HEK293T (cell line): ENCODE data around the gene MTREX.

Experiments
- CTCF ChIA-PET: fragments of 350-600 bp; formaldehyde crosslinking; extraction: SDS; loops from one replicate; lab custom pipeline; 2021; ENCODE audit warnings: antibody characterized with exemption, inconsistent platforms; lab: Yijun Ruan, JAX
- POLR2A ChIA-PET: fragments of 350-600 bp; formaldehyde crosslinking; extraction: SDS; loops from one replicate; lab custom pipeline; 2020; ENCODE audit warnings: antibody characterized with exemption, inconsistent platforms; lab: Yijun Ruan, JAX
- DNase-seq: peaks from one replicate; pipeline ENCODE4 v3.0.0; 2012; ENCODE audit warnings: mixed read lengths; ENCODE audit errors: extremely low spot score
- ARNT ChIP-seq: fragments of 450-650 bp; IDR thresholded peaks from 2 replicates; pipeline ENCODE4 v1.6.1; 2017; ENCODE audit warnings: mild to moderate bottlenecking
- BHLHE40 ChIP-seq: fragments of 450-650 bp; IDR thresholded peaks from 2 replicates; pipeline ENCODE4 v1.6.1; 2016; ENCODE audit warnings: mild to moderate bottlenecking, moderate library complexity, borderline replicate concordance
- CTBP1 ChIP-seq: fragments of 450-650 bp; IDR thresholded peaks from 2 replicates; pipeline ENCODE4 v1.6.1; 2016; ENCODE audit warnings: borderline replicate concordance
- ELF4 ChIP-seq: fragments of 450-650 bp; IDR thresholded peaks from 2 replicates; pipeline ENCODE4 v1.6.1; 2017; ENCODE audit warnings: antibody characterized with exemption
- FOXA1 ChIP-seq: fragments of 450-650 bp; IDR thresholded peaks from 2 replicates; pipeline ENCODE4 v1.6.1; 2016; ENCODE audit warnings: mild to moderate bottlenecking
- FOXK2 ChIP-seq: fragments of 450-650 bp; IDR thresholded peaks from 2 replicates; pipeline ENCODE4 v1.6.1; 2016; ENCODE audit warnings: mild to moderate bottlenecking
- FOXM1 ChIP-seq: fragments of 450-650 bp; IDR thresholded peaks from 2 replicates; pipeline ENCODE4 v1.6.1; 2017; ENCODE audit warnings: mild to moderate bottlenecking, borderline replicate concordance
- HDGF ChIP-seq: fragments of 450-650 bp; IDR thresholded peaks from 2 replicates; pipeline ENCODE4 v1.6.1; 2017; ENCODE audit warnings: antibody characterized with exemption, borderline replicate concordance
- L3MBTL2 ChIP-seq: fragments of 450-650 bp; conservative IDR thresholded peaks from 2 replicates; pipeline ENCODE4 v1.6.1; 2016; ENCODE audit warnings: mild to moderate bottlenecking
- LEF1 ChIP-seq: fragments of 450-650 bp; IDR thresholded peaks from 2 replicates; pipeline ENCODE4 v1.6.1; 2017; ENCODE audit warnings: mild to moderate bottlenecking, borderline replicate concordance
- NFRKB ChIP-seq: fragments of 450-650 bp; IDR thresholded peaks from 2 replicates; pipeline ENCODE4 v1.6.1; 2016; ENCODE audit warnings: mild to moderate bottlenecking, moderate library complexity
- PKNOX1 ChIP-seq: fragments of 450-650 bp; IDR thresholded peaks from 2 replicates; pipeline ENCODE4 v1.6.1; 2016
- SP1 ChIP-seq: fragments of 450-650 bp; IDR thresholded peaks from 2 replicates; pipeline ENCODE4 v1.6.1; 2017
- SUZ12 ChIP-seq: fragments of 450-650 bp; IDR thresholded peaks from 2 replicates; pipeline ENCODE4 v1.6.1; 2016; ENCODE audit warnings: mild to moderate bottlenecking
- TARDBP ChIP-seq: fragments of 450-650 bp; IDR thresholded peaks from 2 replicates; pipeline ENCODE4 v1.6.1; 2016
- ZNF384 ChIP-seq: fragments of 450-650 bp; IDR thresholded peaks from 2 replicates; pipeline ENCODE4 v1.6.1; 2016

MTREX gene

GRCh38 chr5:55391707-55392106 lies 83.9 kb downstream of the MTREX start:
- TF ChIP-seq SP1 (no peak), NFRKB (no peak), SUZ12 (no peak), ELF4 (no peak), FOXA1 (no peak), CTBP1 (no peak), TARDBP (no peak), PKNOX1 (no peak), BHLHE40 (no peak), FOXM1 (no peak), LEF1 (no peak), ARNT (no peak), FOXK2 (no peak), ZNF384 (no peak), L3MBTL2 (no peak), HDGF (no peak)
- ChIA-PET POLR2A (no interaction called here), CTCF (no interaction called here)
- DNase-seq = no peak

GRCh38 chr5:55392669-55393068 lies 84.9 kb downstream of the MTREX start:
- no peak for DNase-seq
- no peak for TF ChIP-seq ARNT
- no peak for TF ChIP-seq NFRKB
- POLR2A ChIA-PET = no interaction called here
- CTCF ChIA-PET = no interaction called here

- DNase-seq = no peak
- TF ChIP-seq PKNOX1 (no peak), NFRKB (no peak), L3MBTL2 (no peak), SUZ12 (no peak), FOXA1 (no peak), SP1 (no peak), ELF4 (no peak), CTBP1 (no peak), BHLHE40 (no peak), FOXM1 (no peak), HDGF (no peak), TARDBP (no peak), ZNF384 (no peak), FOXK2 (no peak), ARNT (no peak), LEF1 (no peak)
- ChIA-PET CTCF (no interaction called here), POLR2A (no interaction called here)
Observed at GRCh38 chr5:55393501-55394175, 85.8 kb downstream of the MTREX start.

GRCh38 chr5:55402199-55402598 lies 94.4 kb downstream of the MTREX start:
- ChIA-PET POLR2A (interaction anchor here (1.2 kb wide), 1 partner anchor 34 kb away, joined by 4 read pairs; no protein-coding TSS in a partner anchor), CTCF (interaction anchor here (0.6 kb wide), 1 partner anchor 534 kb away, joined by 3 read pairs; no protein-coding TSS in a partner anchor)
- no peak for TF ChIP-seq PKNOX1
- no peak for TF ChIP-seq FOXA1
- no peak for TF ChIP-seq ARNT
- TF ChIP-seq NFRKB = no peak
- TF ChIP-seq FOXM1 = no peak
- no peak for TF ChIP-seq SUZ12
- TF ChIP-seq CTBP1 = no peak
- TF ChIP-seq ZNF384 = no peak
- no peak for TF ChIP-seq TARDBP
- TF ChIP-seq LEF1 = no peak
- no peak for TF ChIP-seq HDGF
- no peak for TF ChIP-seq SP1
- no peak for TF ChIP-seq ELF4
- TF ChIP-seq L3MBTL2 = no peak
- TF ChIP-seq FOXK2 = no peak
- DNase-seq = peak; percentile 8

GRCh38 chr5:55406292-55406691 lies 98.5 kb downstream of the MTREX start:
- DNase-seq = no peak
- ChIA-PET POLR2A (no interaction called here), CTCF (interaction anchor here (0.6 kb wide), 1 partner anchor 102 kb away, joined by 3 read pairs; no protein-coding TSS in a partner anchor)
- TF ChIP-seq FOXA1 (no peak), LEF1 (no peak), PKNOX1 (no peak), ELF4 (no peak), L3MBTL2 (no peak), TARDBP (no peak), ZNF384 (no peak), NFRKB (no peak), CTBP1 (no peak), HDGF (no peak), ARNT (no peak), BHLHE40 (no peak), SUZ12 (no peak), SP1 (no peak), FOXM1 (no peak), FOXK2 (no peak)
